Endothelial cell of umbilical vein (primary cell): ENCODE data around the gene SGCD.

ENCODE experiments used
- EZH2 ChIP-seq: IDR thresholded peaks from 2 replicates; pipeline ENCODE4 v1.6.1; 2012; ENCODE audit warnings: borderline replicate concordance, low read depth, mild to moderate bottlenecking, moderate library complexity, low read length, inconsistent platforms; ENCODE audit not compliant: severe bottlenecking
- GATA2 ChIP-seq: IDR thresholded peaks from 2 replicates; pipeline ENCODE4 v1.7.0; 2011; ENCODE audit warnings: low read depth, mild to moderate bottlenecking, moderate library complexity, mixed read lengths, low read length; ENCODE audit not compliant: insufficient read length, insufficient read depth
- JUN ChIP-seq: IDR thresholded peaks from 2 replicates; pipeline ENCODE4 v1.6.1; 2011; ENCODE audit warnings: borderline replicate concordance, low read depth; ENCODE audit not compliant: insufficient read length, insufficient read depth
- MYC ChIP-seq: IDR thresholded peaks from one replicate; pipeline ENCODE4 v1.6.1; 2011; ENCODE audit warnings: mild to moderate bottlenecking, low read depth, low read length
- POLR2A ChIP-seq: IDR thresholded peaks from 2 replicates; pipeline ENCODE4 v1.6.1; 2012; ENCODE audit warnings: low read depth, mild to moderate bottlenecking, control low read depth, low read length
- POLR2AphosphoS5 ChIP-seq: IDR thresholded peaks from 2 replicates; pipeline ENCODE4 v1.6.1; 2012; ENCODE audit warnings: low read depth, mild to moderate bottlenecking, control low read depth, low read length, moderate library complexity; ENCODE audit not compliant: insufficient read depth
- TF ChIP-seq, protein P1 (sequence below), 2 donors: IDR thresholded peaks; 1 replicate in 1 of 2; 2 replicates in 1 of 2; pipeline ENCODE4 v1.5.1; 2011; ENCODE audit warnings: low read length in 2 of 2, mild to moderate bottlenecking in 2 of 2, moderate library complexity in 2 of 2, control low read depth in 1 of 2, inconsistent platforms in 1 of 2, low read depth in 1 of 2; ENCODE audit not compliant: insufficient read depth in 1 of 2; ENCODE audit errors: extremely low read depth in 1 of 2
- TF ChIP-seq, protein P2 (sequence below): IDR thresholded peaks from 2 replicates; pipeline ENCODE4 v1.6.1; 2011; ENCODE audit not compliant: insufficient read depth, insufficient read length

DNA sequence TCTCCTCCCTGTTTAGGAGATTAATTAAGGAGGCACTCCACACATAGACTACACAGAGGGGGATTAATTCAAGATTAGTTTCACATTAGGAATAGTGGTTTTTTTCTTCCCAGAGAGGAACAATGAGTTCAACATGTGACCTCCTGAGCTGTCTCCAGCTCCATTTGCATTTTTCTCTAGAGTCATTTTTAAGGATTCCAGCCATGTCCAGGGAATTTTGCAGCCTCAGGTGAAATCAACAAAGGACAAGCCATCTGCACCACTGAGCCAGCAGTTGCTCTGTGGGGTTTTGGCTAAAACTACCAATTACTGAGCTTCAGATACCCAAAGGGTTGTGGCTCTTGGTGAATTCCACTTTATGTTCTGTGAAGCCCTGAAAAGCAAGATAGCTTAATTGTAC is 264.7 kb downstream of the SGCD start:
- TF ChIP-seq, protein P1, sequence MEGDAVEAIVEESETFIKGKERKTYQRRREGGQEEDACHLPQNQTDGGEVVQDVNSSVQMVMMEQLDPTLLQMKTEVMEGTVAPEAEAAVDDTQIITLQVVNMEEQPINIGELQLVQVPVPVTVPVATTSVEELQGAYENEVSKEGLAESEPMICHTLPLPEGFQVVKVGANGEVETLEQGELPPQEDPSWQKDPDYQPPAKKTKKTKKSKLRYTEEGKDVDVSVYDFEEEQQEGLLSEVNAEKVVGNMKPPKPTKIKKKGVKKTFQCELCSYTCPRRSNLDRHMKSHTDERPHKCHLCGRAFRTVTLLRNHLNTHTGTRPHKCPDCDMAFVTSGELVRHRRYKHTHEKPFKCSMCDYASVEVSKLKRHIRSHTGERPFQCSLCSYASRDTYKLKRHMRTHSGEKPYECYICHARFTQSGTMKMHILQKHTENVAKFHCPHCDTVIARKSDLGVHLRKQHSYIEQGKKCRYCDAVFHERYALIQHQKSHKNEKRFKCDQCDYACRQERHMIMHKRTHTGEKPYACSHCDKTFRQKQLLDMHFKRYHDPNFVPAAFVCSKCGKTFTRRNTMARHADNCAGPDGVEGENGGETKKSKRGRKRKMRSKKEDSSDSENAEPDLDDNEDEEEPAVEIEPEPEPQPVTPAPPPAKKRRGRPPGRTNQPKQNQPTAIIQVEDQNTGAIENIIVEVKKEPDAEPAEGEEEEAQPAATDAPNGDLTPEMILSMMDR (IDR thresholded peaks at IDR 0.05; ENCODE audit: extremely low read depth in 1 of 2, insufficient read depth in 1 of 2, low read depth in 1 of 2, low read length in 2 of 2): no peak
- TF ChIP-seq EZH2 (no peak), POLR2AphosphoS5 (no peak), POLR2A (no peak), JUN (no peak), MYC (no peak), GATA2 (no peak)
- TF ChIP-seq, protein P2, sequence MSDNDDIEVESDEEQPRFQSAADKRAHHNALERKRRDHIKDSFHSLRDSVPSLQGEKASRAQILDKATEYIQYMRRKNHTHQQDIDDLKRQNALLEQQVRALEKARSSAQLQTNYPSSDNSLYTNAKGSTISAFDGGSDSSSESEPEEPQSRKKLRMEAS: no peak
